SW480 (cell line): ENCODE results near the gene PCYT1B.
"Not testable (repeated sequence)": the region's sequence is repeated elsewhere in the genome, so short reads cannot be mapped to it uniquely, and the experiment has no call there.

ENCODE experiments used
- DNase-seq: peaks from one replicate; pipeline ENCODE4 v3.0.0-alpha.2; 2016; ENCODE audit warnings: low spot score

PCYT1B gene

GRCh38 chrX:24646006-24646405 lies 1.1 kb downstream of the PCYT1B start:
- no peak for DNase-seq

GRCh38 chrX:24643116-24643515 lies 4.0 kb downstream of the PCYT1B start:
- no peak for DNase-seq

- no peak for DNase-seq
Measured at GRCh38 chrX:24629701-24630100, 17.4 kb downstream of the PCYT1B start.

GRCh38 chrX:24619647-24620046 lies 27.5 kb downstream of the PCYT1B start:
- DNase-seq: peak; percentile 2

GRCh38 chrX:24610516-24610915 lies 36.6 kb downstream of the PCYT1B start:
- DNase-seq: no peak

- DNase-seq: no peak
Measured at GRCh38 chrX:24607616-24608015, 39.5 kb downstream of the PCYT1B start.

- DNase-seq: not testable (repeated sequence)
Measured at GRCh38 chrX:24605941-24606340, 41.2 kb downstream of the PCYT1B start.

- DNase-seq: no peak
Measured at GRCh38 chrX:24603191-24603590, 44.0 kb downstream of the PCYT1B start.

GRCh38 chrX:24601858-24602257 lies 45.3 kb downstream of the PCYT1B start:
- DNase-seq: no peak

- no peak for DNase-seq
Measured at GRCh38 chrX:24594501-24594900, 52.6 kb downstream of the PCYT1B start.

- DNase-seq: no peak
Measured at GRCh38 chrX:24590111-24590510, 57.0 kb downstream of the PCYT1B start.

GRCh38 chrX:24577091-24577490 lies 70.1 kb downstream of the PCYT1B start:
- no peak for DNase-seq

GRCh38 chrX:24575496-24575895 lies 71.7 kb downstream of the PCYT1B start:
- no peak for DNase-seq

GRCh38 chrX:24574743-24575142 lies 72.4 kb downstream of the PCYT1B start:
- no peak for DNase-seq

- DNase-seq: no peak
Measured at GRCh38 chrX:24567169-24567568, 80.0 kb downstream of the PCYT1B start.

- DNase-seq: no peak
Measured at GRCh38 chrX:24566240-24566639, 80.9 kb downstream of the PCYT1B start.

- DNase-seq: no peak
Measured at GRCh38 chrX:24563291-24564010, 83.7 kb downstream of the PCYT1B start.

GRCh38 chrX:24561121-24561520 lies 86.0 kb downstream of the PCYT1B start:
- DNase-seq: peak; percentile 35

GRCh38 chrX:24553011-24553410 lies 94.1 kb downstream of the PCYT1B start:
- no peak for DNase-seq

- DNase-seq: no peak
Measured at GRCh38 chrX:24550166-24550565, 97.0 kb downstream of the PCYT1B start.

- no peak for DNase-seq
Measured at GRCh38 chrX:24547961-24548360, 99.2 kb downstream of the PCYT1B start.

- DNase-seq: no peak
Measured at GRCh38 chrX:24542756-24543155, 104.4 kb downstream of the PCYT1B start.

- DNase-seq: no peak
Measured at GRCh38 chrX:24536551-24536950, 110.6 kb downstream of the PCYT1B start.

- DNase-seq: no peak
Measured at GRCh38 chrX:24528605-24529004, 118.5 kb downstream of the PCYT1B start.
